GM21360 (cell line): ENCODE data around the gene MATCAP1.

Source experiments
- ATAC-seq: cut with Tn5 transposase; IDR thresholded peaks from one replicate; pipeline ENCODE4 v1.9.1; 2021; ENCODE audit warnings: mild to moderate bottlenecking, moderate library complexity; ENCODE audit not compliant: unreplicated experiment

The MATCAP1 gene

DNA sequence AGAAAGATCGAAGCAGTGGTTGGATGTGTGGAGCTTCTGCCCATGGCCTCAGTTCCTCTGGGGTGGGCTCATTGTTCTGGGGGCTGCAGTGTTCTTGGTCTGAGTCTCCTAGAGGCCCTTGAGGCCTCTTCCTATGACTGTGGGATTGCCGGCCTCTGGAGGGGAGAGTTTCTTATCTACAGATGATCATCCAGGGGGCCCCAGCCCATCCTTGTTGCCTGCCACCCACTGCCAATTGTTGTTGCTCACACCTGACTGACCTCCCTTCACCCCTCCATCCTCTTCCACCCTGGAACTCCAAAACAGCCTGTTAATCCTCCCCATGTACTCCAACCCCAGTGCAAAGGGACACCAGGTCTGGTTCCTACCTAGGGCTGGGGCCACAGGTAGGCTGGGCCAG is 38.8 kb downstream of the MATCAP1 start:
- ATAC-seq = no peak

DNA sequence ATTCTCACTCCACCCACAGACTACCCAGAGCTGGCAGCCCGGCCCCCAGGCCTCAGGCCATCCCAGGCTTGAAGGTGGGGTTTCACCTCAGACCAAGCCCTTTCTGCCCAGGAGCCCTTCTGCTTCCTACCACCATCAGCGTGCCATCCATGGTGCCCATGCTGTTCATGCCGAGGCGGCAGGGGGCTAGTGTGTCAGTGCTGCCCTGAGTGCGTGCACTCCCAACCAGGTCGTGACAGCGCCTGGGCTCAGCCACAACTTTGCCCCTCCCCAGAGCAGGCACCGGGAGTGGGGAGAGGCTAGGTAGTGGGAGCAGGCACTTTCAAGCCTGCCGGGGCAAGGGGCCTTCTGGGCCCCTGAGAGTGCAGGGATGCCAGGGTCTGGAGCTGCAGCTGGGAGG is 41.4 kb downstream of the MATCAP1 start:
- ATAC-seq = no peak

DNA sequence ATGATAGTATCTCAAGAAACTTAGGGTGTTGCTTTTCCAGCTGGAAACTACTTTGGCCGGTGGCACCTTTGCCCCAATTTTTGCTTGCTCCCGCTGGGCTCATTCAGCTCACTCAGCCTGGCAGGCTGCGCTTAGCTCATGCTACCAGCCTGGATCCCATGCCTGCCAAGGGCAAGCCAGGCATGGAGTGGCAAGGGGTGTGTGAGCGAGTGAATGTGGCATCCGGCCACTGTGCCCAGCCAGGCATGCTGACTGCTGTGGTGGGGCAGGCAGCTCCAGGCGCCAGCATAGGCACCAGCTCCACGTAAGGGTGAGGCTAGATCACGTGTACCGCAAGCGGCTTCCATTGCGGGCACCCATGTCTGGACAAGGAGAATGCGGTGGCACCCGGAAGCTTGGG is 42.4 kb downstream of the MATCAP1 start:
- no peak for ATAC-seq

DNA sequence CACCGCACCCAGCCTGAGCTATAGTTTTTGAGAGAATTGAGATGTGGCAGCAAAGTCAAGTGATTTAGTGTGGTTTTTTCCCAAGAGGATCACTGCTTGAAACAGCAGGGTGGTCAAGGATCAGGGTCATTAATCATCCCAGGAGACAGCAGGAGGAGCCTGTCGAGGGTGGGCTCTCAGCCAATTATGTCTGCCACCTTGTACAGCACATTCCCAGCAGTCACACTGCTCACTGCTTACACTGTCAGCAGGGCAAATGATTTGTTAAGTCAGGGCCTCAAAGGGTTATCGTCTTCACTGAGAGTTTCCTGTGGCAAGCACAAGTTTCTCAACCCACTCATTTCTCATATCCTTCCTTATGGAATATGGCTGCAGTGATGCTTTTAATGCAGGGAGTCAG is 46.2 kb downstream of the MATCAP1 start:
- no peak for ATAC-seq

DNA sequence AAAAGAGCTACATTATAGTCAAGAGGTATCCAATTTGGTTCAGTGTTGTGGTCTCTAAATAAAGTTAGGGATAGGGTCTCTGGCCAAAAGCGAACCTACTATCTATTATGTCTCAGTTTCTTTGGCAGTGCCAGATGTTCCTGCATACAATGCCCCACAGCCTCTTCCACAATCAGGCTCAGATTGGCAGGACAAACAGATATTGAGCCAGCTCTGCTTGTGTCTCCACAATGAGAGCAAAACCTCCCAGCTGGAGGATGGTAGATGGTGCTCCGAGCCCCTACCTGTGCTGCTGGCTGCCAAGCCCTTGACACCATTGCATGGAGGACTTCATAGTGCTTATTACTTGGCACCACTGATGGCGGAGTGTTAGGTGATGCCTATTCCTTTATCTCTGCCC is 54.3 kb downstream of the MATCAP1 start:
- ATAC-seq = no peak

DNA sequence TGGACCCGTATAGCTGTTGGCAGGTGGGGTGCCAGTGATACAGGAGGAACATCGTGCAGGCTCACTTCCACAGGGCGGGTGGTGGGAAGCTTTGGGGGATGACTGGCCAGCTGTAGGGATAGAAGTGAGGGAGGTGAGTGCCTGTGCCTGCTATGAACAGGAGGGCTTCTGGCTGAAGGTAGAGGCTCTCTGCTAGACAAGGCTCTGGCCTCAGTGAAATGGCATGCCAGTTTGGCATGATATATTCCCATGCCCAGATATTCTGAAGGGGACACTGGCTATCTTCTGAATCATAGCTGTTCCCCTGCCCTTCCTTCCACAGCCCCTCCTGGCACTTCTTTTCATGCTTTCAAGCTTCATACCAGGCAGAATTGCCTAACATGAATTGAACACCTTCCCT is 54.9 kb downstream of the MATCAP1 start:
- ATAC-seq = no peak

DNA sequence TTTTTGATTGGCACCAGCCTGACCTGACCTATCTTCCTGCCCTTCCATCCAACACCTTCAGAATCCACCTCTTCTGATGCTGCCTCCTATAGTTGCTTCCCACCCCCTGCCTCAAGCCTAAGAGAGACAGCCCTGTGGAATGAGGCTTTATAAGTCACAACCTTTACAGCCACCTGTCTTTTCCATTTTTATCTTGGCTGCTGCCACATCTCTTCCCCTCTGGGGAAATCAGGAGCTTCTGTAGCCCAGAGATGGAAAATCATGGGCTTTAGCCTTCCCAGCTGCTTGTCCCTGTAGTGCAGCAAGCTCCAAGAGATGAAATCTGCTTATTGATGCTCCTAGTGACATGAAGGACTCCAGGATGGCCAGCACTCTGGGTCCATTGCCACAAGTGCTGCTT is 55.3 kb downstream of the MATCAP1 start:
- ATAC-seq = no peak
